ENCODE data around the gene KRTAP10-11. TPM values are rescaled to one million over a fixed set of nuclear protein-coding genes. Genes with fewer than 3 reads are reported as not detected.

Gene KRTAP10-11
- total and polyA plus RNA-seq, 2 donors (not counting 1 experiment from before 2014, with no cell fraction given), result not detected

GRCh38 chr21:44667612-44668011 lies 21.4 kb downstream of the KRTAP10-11 start:
- Mint-ChIP-seq H3K4me3 (no peak overlapping the region), H3K27ac (no peak overlapping the region), H3K4me1 (no peaks in the 10 kb centered on the region), H3K9me3 (ENCODE audit: insufficient read depth) (peaks cover 8% of the 10 kb centered on the region), H3K27me3 (peaks cover 31% of the 10 kb centered on the region)
- Histone ChIP-seq H3K79me2 (ENCODE audit: control insufficient read depth, insufficient read depth, low read length) (no peaks in the 10 kb centered on the region), H3K9ac (ENCODE audit: low read length) (no peak overlapping the region), H4K20me1 (ENCODE audit: control insufficient read depth, insufficient read depth, low read length, poor library complexity, severe bottlenecking) (no peaks in the 10 kb centered on the region), H3K4me2 (replicated peaks; ENCODE audit: low read depth, low read length, poor library complexity, severe bottlenecking) (no peak overlapping the region), H3K36me3 (replicated peaks in 1 of 2; ENCODE audit: control extremely low read depth in 1 of 2, control insufficient read depth in 1 of 2, extremely low read depth in 1 of 2, insufficient read depth in 2 of 2, low read length in 1 of 2) (no peaks in the 10 kb centered on the region), H3K27me3 (replicated peaks in 1 of 4; ENCODE audit: control extremely low read depth in 1 of 4, control insufficient read depth in 3 of 4, insufficient read depth in 4 of 4, low read length in 3 of 4) (peaks cover 0 to 19% (median 0%) of the 10 kb centered on the region in 4 experiments), H3K4me1 (ENCODE audit: control insufficient read depth in 2 of 2, insufficient read depth in 2 of 2, low read length in 2 of 2) (no peaks in the 10 kb centered on the region), H3K27ac (ENCODE audit: low read length in 2 of 2) (no peak overlapping the region), H3K4me3 (ENCODE audit: control extremely low read depth in 1 of 5, extremely low read depth in 1 of 5, insufficient read depth in 1 of 5, low read depth in 2 of 5, low read length in 4 of 5) (no peak overlapping the region), H3K9me3 (ENCODE audit: control extremely low read depth in 1 of 3, control insufficient read depth in 2 of 3, insufficient read depth in 1 of 3, low read length in 2 of 3) (peaks cover 0 to 34% (median 13%) of the 10 kb centered on the region in 3 donors), H2AFZ (ENCODE audit: insufficient read depth, low read depth, low read length, poor library complexity, severe bottlenecking) (no peak overlapping the region)
- ATAC-seq (ENCODE audit: low read depth), result no peak
- intact Hi-C loops (cut with micrococcal nuclease), result no loop called here
- no CpG with 5 or more reads among the region's 1 CpG for WGBS (ENCODE audit: insufficient coverage)
- DNase-seq, result no peak
- ChIA-PET CTCF (no interaction called here), POLR2A (no interaction called here)
- no peak for TF ChIP-seq EZH2 (IDR thresholded peaks at IDR 0.05; ENCODE audit: borderline replicate concordance, insufficient read depth, low read depth, low read length, poor library complexity, severe bottlenecking)
- TF ChIP-seq, protein P1, sequence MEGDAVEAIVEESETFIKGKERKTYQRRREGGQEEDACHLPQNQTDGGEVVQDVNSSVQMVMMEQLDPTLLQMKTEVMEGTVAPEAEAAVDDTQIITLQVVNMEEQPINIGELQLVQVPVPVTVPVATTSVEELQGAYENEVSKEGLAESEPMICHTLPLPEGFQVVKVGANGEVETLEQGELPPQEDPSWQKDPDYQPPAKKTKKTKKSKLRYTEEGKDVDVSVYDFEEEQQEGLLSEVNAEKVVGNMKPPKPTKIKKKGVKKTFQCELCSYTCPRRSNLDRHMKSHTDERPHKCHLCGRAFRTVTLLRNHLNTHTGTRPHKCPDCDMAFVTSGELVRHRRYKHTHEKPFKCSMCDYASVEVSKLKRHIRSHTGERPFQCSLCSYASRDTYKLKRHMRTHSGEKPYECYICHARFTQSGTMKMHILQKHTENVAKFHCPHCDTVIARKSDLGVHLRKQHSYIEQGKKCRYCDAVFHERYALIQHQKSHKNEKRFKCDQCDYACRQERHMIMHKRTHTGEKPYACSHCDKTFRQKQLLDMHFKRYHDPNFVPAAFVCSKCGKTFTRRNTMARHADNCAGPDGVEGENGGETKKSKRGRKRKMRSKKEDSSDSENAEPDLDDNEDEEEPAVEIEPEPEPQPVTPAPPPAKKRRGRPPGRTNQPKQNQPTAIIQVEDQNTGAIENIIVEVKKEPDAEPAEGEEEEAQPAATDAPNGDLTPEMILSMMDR (IDR thresholded peaks at IDR 0.05), result no peak

DNA sequence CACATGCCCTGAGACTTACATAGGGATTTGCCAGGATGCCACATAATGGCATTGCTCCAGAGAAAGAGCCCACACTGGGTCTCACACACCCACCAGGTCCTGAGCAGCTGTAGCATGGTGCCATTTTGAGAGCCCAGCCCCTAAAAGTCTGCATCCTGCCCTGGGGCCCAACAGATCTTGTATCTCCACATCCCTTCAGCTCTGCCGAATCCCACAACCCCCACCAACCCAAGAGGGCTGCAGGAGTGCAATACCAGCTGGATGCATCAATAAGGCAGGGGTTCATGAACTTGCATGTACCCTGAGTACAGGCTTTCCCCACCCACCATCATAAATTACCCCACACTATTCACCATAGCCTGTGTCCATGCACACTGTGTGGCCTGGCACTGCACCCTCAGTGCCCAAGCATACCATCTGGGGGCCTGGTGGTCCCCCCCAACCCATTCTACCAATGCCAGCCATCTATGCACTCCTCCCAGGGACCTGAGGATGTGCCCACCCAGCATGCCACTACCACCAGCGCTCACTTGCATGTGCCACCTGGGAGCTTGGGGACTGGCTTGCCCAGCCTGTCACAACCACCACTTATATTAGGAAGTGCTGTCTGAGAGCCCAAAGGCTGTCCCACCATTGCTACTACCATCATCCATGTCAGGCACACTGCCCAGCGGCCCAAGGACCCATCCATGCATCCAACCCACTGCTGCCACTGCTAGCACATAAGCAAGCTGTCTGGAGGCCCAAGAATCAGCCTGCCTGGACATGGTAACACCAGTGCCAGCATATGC lies 24.6 kb downstream of the KRTAP10-11 start:
- H3K4me2 ChIP-seq (replicated peaks; ENCODE audit: low read depth, low read length, poor library complexity, severe bottlenecking), result no peak overlapping the region
- H4K20me1 ChIP-seq (ENCODE audit: control insufficient read depth, insufficient read depth, low read length, poor library complexity, severe bottlenecking), result no peaks in the 10 kb centered on the region
- Mint-ChIP-seq H3K4me3 (no peak overlapping the region), H3K9me3 (ENCODE audit: insufficient read depth) (peaks cover 9% of the 10 kb centered on the region), H3K27ac (no peak overlapping the region), H3K27me3 (peaks cover 35% of the 10 kb centered on the region), H3K4me1 (no peaks in the 10 kb centered on the region)
- no peaks in the 10 kb centered on the region for H3K79me2 ChIP-seq (ENCODE audit: control insufficient read depth, insufficient read depth, low read length)
- H3K4me3 ChIP-seq (ENCODE audit: control extremely low read depth in 1 of 5, extremely low read depth in 1 of 5, insufficient read depth in 1 of 5, low read depth in 2 of 5, low read length in 4 of 5), result no peak overlapping the region
- 94% methylated on average over 3 of the region's 3 CpGs for WGBS (ENCODE audit: insufficient coverage)
- H3K27me3 ChIP-seq (replicated peaks in 1 of 4; ENCODE audit: control extremely low read depth in 1 of 4, control insufficient read depth in 3 of 4, insufficient read depth in 4 of 4, low read length in 3 of 4), result peaks cover 0 to 19% (median 0%) of the 10 kb centered on the region in 4 experiments
- H3K9ac ChIP-seq (ENCODE audit: low read length), result no peak overlapping the region
- no peak overlapping the region for H3K27ac ChIP-seq (ENCODE audit: low read length in 2 of 2)
- H3K4me1 ChIP-seq (ENCODE audit: control insufficient read depth in 2 of 2, insufficient read depth in 2 of 2, low read length in 2 of 2), result no peaks in the 10 kb centered on the region
- ChIA-PET CTCF (no interaction called here), POLR2A (no interaction called here)
- no peak overlapping the region for H2AFZ ChIP-seq (ENCODE audit: insufficient read depth, low read depth, low read length, poor library complexity, severe bottlenecking)
- TF ChIP-seq, protein P1 (IDR thresholded peaks at IDR 0.05), result no peak
- no peak for TF ChIP-seq EZH2 (IDR thresholded peaks at IDR 0.05; ENCODE audit: borderline replicate concordance, insufficient read depth, low read depth, low read length, poor library complexity, severe bottlenecking)
- no peak for DNase-seq
- no peaks in the 10 kb centered on the region for H3K36me3 ChIP-seq (replicated peaks in 1 of 2; ENCODE audit: control extremely low read depth in 1 of 2, control insufficient read depth in 1 of 2, extremely low read depth in 1 of 2, insufficient read depth in 2 of 2, low read length in 1 of 2)
- ATAC-seq (ENCODE audit: low read depth), result no peak
- intact Hi-C loops (cut with micrococcal nuclease), result no loop called here
- peaks cover 1 to 33% (median 20%) of the 10 kb centered on the region in 3 donors for H3K9me3 ChIP-seq (ENCODE audit: control extremely low read depth in 1 of 3, control insufficient read depth in 2 of 3, insufficient read depth in 1 of 3, low read length in 2 of 3)

All from B cell (primary cell).